ENCODE measurements around the gene COL28A1. TPM values are rescaled to one million over a fixed set of nuclear protein-coding genes. Genes with fewer than 3 reads are reported as not detected.

COL28A1 gene
- total RNA-seq, 4 donors from 2014 or later, result 0.60 to 4.4 (median 4.1) TPM

GRCh38 chr7:7522421-7522820 is 13.3 kb downstream of the COL28A1 start:
- 89 to 92% methylated on average over 3 of the region's 3 CpGs for WGBS, 2 donors (ENCODE audit: low coverage in 1 of 2)
- H3K27ac ChIP-seq, result no peak overlapping the region
- DNase-seq, result no peak
- intact Hi-C loops (cut with DNase I; ENCODE audit: low total_unique reads), result no loop called here
- TF ChIP-seq POLR2A (IDR thresholded peaks at IDR 0.05) (no peak), EP300 (IDR thresholded peaks at IDR 0.05; ENCODE audit: low read depth) (no peak), CTCF (IDR thresholded peaks at IDR 0.05) (no peak), POLR2AphosphoS5 (IDR thresholded peaks at IDR 0.05) (no peak)
- no peaks in the 10 kb centered on the region for H3K27me3 ChIP-seq
- H3K4me1 ChIP-seq, result peaks cover 0 to 8% (median 0%) of the 10 kb centered on the region in 4 donors
- no peaks in the 10 kb centered on the region for H3K9me3 ChIP-seq
- H3K4me3 ChIP-seq, result no peak overlapping the region
- in situ Hi-C loops (cut with MboI; ENCODE audit: low pct_ligation_motif_present in 1 of 4, low pct_unique_long_range_greater_than_20kb in 1 of 4, low sequenced_read_pairs in 3 of 4), result no loop called here
- no peaks in the 10 kb centered on the region for H3K36me3 ChIP-seq

- TF ChIP-seq EP300 (IDR thresholded peaks at IDR 0.05; ENCODE audit: low read depth), result no peak
- no peak for TF ChIP-seq CTCF (IDR thresholded peaks at IDR 0.05)
- no peak for TF ChIP-seq POLR2AphosphoS5 (IDR thresholded peaks at IDR 0.05)
- TF ChIP-seq POLR2A (IDR thresholded peaks at IDR 0.05), result no peak
- H3K27ac ChIP-seq, result no peak overlapping the region
- DNase-seq, result no peak
- H3K4me1 ChIP-seq, result peaks cover 0 to 19% (median 3%) of the 10 kb centered on the region in 4 donors
- H3K9me3 ChIP-seq, result no peaks in the 10 kb centered on the region
- no peaks in the 10 kb centered on the region for H3K36me3 ChIP-seq
- no peak overlapping the region for H3K4me3 ChIP-seq
- in situ Hi-C loops (cut with MboI; ENCODE audit: low pct_ligation_motif_present in 1 of 4, low pct_unique_long_range_greater_than_20kb in 1 of 4, low sequenced_read_pairs in 3 of 4), result no loop called here
- intact Hi-C loops (cut with DNase I; ENCODE audit: low total_unique reads), result no loop called here
- no peaks in the 10 kb centered on the region for H3K27me3 ChIP-seq
- 58 to 68% methylated on average over 2 to 3 of the region's 3 CpGs for WGBS, 2 donors (ENCODE audit: low coverage in 1 of 2)
These were observed 14.4 kb downstream of the COL28A1 start for GRCh38 chr7:7521259-7521658.

GRCh38 chr7:7519528-7519927 is 16.1 kb downstream of the COL28A1 start:
- in situ Hi-C loops (cut with MboI; ENCODE audit: low pct_ligation_motif_present in 1 of 4, low pct_unique_long_range_greater_than_20kb in 1 of 4, low sequenced_read_pairs in 3 of 4), result no loop called here
- no peaks in the 10 kb centered on the region for H3K27me3 ChIP-seq
- no peaks in the 10 kb centered on the region for H3K36me3 ChIP-seq
- H3K9me3 ChIP-seq, result no peaks in the 10 kb centered on the region
- peaks cover 0 to 33% (median 5%) of the 10 kb centered on the region in 4 donors for H3K4me1 ChIP-seq
- WGBS, 2 donors (ENCODE audit: low coverage in 1 of 2), result 54 to 58% methylated on average over 2 of the region's 2 CpGs
- TF ChIP-seq POLR2A (IDR thresholded peaks at IDR 0.05) (no peak), POLR2AphosphoS5 (IDR thresholded peaks at IDR 0.05) (no peak), EP300 (IDR thresholded peaks at IDR 0.05; ENCODE audit: low read depth) (no peak), CTCF (IDR thresholded peaks at IDR 0.05) (no peak)
- H3K27ac ChIP-seq, result no peak overlapping the region
- DNase-seq, result no peak
- H3K4me3 ChIP-seq, result no peak overlapping the region
- intact Hi-C loops (cut with DNase I; ENCODE audit: low total_unique reads), result no loop called here

GRCh38 chr7:7519056-7519455 is 16.6 kb downstream of the COL28A1 start:
- no peak overlapping the region for H3K27ac ChIP-seq
- DNase-seq, result no peak
- WGBS, 2 donors (ENCODE audit: low coverage in 1 of 2), result 73 to 75% methylated on average over 2 of the region's 2 CpGs
- H3K36me3 ChIP-seq, result no peaks in the 10 kb centered on the region
- peaks cover 0 to 38% (median 5%) of the 10 kb centered on the region in 4 donors for H3K4me1 ChIP-seq
- no peaks in the 10 kb centered on the region for H3K9me3 ChIP-seq
- in situ Hi-C loops (cut with MboI; ENCODE audit: low pct_ligation_motif_present in 1 of 4, low pct_unique_long_range_greater_than_20kb in 1 of 4, low sequenced_read_pairs in 3 of 4), result no loop called here
- no peak overlapping the region for H3K4me3 ChIP-seq
- H3K27me3 ChIP-seq, result no peaks in the 10 kb centered on the region
- TF ChIP-seq EP300 (IDR thresholded peaks at IDR 0.05; ENCODE audit: low read depth) (no peak), POLR2A (IDR thresholded peaks at IDR 0.05) (no peak), CTCF (IDR thresholded peaks at IDR 0.05) (no peak), POLR2AphosphoS5 (IDR thresholded peaks at IDR 0.05) (no peak)
- intact Hi-C loops (cut with DNase I; ENCODE audit: low total_unique reads), result no loop called here
